Measurements from ENCODE around the gene LYG1. TPM values are rescaled to one million over a fixed set of nuclear protein-coding genes. Genes with fewer than 3 reads are reported as not detected.

The LYG1 gene
- total RNA-seq = 1 to 10 TPM; 1.2 TPM

GRCh38 chr2:99301097-99301496, at the start of gene LYG1:
TSS of gene LYG1 (minus strand) at chr2:99301197. CDS start at chr2:99295670, 5,527 bp downstream.

DNA sequence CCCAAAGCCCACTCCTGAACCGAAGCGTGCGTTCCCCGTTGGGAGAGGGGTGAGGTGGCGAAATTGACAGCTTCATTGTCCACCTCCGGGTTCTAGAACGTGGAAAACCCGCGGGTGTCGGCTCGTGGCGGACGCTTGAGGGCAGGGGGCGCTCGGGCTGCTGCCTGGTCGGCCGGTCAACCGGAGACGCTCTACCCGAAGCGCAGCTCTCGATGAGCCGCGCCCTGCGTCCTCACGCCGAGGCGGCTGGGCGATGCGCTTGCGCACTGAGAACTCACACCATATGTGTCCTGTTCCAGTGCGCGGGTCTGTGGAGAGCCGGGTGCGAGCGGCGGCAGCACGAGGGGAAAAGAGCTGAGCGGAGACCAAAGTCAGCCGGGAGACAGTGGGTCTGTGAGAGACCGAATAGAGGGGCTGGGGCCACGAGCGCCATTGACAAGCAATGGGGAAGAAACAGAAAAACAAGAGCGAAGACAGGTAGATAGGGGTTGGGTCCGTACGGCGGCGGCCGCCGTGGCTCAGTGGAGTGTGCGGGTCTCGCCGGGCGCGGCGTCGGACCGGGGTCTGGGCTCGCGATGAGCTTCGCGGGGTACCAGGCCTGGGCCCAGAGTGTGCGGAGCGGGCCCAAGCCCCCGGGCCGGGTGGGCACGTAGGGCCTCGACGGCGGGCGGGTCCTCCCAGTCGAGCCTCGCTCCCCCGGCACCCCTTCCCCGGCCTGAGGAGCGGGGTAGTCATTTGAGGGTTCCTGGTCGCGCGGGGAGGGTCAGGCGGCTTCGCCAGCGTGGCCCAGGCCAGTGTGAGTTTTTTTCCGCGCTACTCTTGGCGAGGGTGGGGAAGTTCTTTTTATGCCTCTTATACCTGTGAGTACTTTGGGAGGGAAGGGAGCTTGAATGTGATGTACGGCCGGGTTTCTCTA, 36.4 kb upstream of the LYG1 start, which contains the start of gene EIF5B:
TSS of gene EIF5B (plus strand) at position 277 of the 916 bp plus-strand sequence. CDS start at position 443, 166 bp downstream.

DNA sequence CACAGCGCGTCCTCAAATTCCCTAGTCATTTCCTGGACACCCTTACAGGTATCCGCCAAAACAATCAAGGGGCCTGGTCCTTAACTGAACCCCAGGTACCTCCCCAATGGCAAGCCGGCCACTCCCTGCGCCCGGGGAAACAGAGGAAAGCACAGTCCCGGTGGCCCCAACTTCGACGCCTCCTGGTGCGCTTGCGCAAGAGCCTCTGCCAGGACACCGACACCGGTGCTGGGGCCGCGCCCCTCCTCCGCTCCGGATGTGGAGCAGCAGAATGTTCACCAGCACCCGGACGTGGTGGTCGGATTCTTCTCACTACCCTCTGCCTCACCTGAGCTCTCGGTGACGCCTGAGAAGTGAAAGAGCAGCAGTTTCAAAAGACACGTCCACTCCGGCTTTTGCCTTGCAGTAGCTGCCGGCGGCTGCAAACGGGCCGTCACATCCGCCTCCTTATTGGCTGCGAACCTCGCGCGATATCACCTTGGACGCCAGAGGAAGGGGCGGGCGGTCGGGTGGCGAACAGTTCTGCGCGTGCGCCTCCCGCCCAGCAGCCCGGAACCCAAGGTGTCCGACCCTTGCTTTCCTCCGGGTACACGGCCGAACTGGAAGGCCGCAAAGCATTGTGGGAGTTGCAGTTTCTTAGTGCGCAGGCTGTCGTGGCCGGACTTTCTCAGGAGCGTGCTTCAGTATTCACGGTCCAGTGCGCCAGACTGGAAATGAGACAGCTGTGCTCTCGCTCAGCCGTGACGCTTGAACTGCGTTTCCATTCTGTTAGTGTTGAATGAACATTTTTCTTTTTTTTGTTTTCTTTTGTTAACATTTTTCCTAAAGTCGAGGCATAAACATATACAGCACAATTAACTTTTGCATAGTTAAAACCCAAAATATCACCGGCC, 35.2 kb upstream of the LYG1 start, which contains the start of gene TXNDC9:
TSS of gene TXNDC9 (minus strand) at position 423 of the 893 bp plus-strand sequence. CDS start 3,123 bp downstream, outside the sequence.

GRCh38 chr2:99255491-99256318, 45.3 kb downstream of the LYG1 start, which contains the start of gene LYG2:
TSS of gene LYG2 (minus strand) at chr2:99255666. CDS start at chr2:99254260, 1,406 bp downstream.

Other genes with a start within 250 kb of the LYG1 start
- 1 to 10 TPM in 1 of 2 experiments, under 1 TPM in 1; 0.79 to 1.6 TPM for gene C2orf15, start 159.5 kb downstream of the LYG1 start, total RNA-seq
- 1 to 10 TPM; 7.4 to 9.2 TPM for gene TSGA10, start 146.3 kb downstream of the LYG1 start, total RNA-seq
- gene LIPT1, start 146.2 kb downstream of the LYG1 start, total RNA-seq = 1 to 10 TPM; 8.9 to 9.4 TPM
- 10 to 100 TPM; 58.5 to 61.5 TPM for gene MITD1, start 120.1 kb downstream of the LYG1 start, total RNA-seq
- 10 to 100 TPM; 22.9 to 25.5 TPM for gene MRPL30, start 120.0 kb downstream of the LYG1 start, total RNA-seq
- not detected for gene LYG2, start 45.5 kb downstream of the LYG1 start, total RNA-seq
- gene TXNDC9, start 35.1 kb upstream of the LYG1 start, total RNA-seq = 10 to 100 TPM; 28.8 to 29.5 TPM
- 10 to 100 TPM; 35.6 to 35.9 TPM for gene EIF5B, start 36.2 kb upstream of the LYG1 start, total RNA-seq
- gene REV1, start 188.8 kb upstream of the LYG1 start, total RNA-seq = 10 to 100 TPM; 31.4 to 34.2 TPM

Measured in activated naive CD4-positive, alpha-beta T cell treated with anti-CD3 and anti-CD28 coated beads, Interleukin-2, amount 10 ng/mL, durations not matched to agents 5 hours and 36 hours (primary cell).